Raji (cell line): Measurements from ENCODE around the gene RAD21L1.

Experiments used
- POLR2A ChIP-seq: IDR thresholded peaks from 2 replicates; pipeline ENCODE4 v1.6.1; 2011; ENCODE audit warnings: low read depth, low read length, control low read depth; ENCODE audit not compliant: insufficient read depth

The RAD21L1 gene

DNA sequence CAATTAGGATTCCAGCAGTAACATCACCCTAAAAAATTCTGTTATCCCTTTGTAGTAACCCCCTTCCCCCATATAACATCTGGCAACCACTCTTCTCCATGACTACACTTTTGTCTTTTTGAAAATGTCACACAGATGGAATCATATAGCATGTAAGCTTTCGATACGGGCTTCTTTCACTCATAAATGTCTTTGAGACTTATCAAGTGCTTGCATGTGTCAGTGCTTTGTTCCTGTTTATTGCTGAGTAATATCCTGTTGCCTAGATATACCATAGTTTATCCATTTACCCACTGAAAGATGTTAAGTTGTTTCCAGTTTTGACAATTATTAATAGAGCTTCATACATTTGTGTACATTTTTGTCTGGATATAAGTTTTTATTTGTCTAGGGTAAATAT, 29.8 kb downstream of the RAD21L1 start:
- TF ChIP-seq POLR2A: no peak

DNA sequence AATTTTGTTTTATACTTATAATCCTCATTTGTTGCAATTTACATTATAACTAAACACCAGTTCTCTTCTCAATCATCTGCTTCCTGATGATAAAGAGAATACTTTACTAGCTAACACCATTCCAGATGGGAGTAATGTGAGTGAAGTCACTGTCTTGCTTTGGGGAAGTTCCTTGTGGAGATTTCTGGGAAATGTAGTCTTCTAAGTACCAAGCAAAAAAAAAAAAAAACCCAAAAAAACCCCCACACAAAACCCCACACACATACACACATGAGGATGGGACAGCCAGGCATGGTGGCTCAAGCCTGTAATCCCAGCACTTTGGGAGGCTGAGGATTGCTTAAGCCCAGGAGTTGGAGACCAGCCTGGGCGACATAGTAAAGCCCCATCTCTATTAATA, 38.0 kb downstream of the RAD21L1 start:
- no peak for TF ChIP-seq POLR2A

DNA sequence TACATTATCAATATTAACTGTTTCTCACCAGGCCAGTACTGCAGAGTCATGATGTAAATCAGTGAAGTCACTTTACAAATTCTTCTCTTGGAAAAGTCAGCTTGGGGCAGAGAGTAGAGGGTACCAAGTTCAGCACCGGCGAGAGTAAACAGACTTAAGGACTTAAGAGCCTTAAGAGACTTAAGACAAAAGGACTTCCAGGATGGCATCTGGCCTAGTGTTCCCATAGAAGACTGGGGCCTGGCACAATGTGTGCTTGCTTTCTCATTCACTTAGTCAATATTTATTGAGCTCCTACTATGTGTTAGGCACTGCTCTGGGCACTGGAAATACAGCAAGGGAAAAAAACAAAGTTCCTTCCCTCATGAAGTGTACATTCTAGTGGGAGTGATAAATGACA, 38.9 kb downstream of the RAD21L1 start:
- no peak for TF ChIP-seq POLR2A

DNA sequence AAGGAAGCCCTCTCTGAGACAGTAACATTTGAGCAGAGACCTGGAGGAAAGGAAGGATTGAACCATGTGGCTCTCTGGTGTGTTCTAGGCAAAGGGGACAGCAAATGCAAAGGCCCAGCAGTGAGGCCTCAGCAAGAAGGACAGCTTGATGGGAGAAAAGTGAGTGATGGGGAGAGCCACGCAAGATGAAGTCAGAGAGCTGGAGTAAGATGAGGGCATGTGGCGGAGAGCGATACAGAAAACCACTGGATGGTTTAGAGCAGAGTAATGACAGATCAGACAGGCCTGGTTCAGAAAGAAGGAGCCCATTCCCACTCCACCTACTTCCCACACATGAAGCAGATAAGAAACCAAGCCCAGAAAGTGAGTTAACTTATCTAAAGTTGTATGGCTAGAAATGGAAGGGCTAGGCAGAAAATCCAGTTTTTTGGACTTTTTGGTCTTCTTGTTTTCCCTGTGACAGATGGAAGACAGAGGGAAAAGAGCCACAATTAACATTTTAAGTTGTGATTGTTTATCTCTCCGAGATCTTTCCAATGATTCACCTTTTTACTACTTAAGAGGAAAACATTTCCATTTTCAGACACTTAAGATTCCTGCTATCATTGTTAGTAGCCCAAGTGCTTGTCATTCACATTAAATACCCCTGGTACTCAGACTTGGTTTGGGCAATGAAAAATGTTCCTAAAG, 39.5 kb downstream of the RAD21L1 start:
- no peak for TF ChIP-seq POLR2A

DNA sequence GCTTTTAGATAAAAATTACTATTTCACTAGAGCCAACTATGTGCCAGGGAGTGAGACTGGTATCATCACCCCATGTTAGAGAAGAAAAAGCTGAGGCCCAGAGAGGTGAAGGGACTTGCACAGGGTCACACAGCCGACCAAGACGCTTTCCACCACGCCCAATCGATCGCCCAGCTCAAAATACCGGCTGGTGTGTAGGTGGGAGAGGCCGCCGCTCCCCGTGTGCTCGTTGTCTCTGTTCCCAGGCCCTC, 40.0 kb downstream of the RAD21L1 start:
- 0 out of 2 replicates have a peak, but pooled peaks have one; percentile 18 for TF ChIP-seq POLR2A

DNA sequence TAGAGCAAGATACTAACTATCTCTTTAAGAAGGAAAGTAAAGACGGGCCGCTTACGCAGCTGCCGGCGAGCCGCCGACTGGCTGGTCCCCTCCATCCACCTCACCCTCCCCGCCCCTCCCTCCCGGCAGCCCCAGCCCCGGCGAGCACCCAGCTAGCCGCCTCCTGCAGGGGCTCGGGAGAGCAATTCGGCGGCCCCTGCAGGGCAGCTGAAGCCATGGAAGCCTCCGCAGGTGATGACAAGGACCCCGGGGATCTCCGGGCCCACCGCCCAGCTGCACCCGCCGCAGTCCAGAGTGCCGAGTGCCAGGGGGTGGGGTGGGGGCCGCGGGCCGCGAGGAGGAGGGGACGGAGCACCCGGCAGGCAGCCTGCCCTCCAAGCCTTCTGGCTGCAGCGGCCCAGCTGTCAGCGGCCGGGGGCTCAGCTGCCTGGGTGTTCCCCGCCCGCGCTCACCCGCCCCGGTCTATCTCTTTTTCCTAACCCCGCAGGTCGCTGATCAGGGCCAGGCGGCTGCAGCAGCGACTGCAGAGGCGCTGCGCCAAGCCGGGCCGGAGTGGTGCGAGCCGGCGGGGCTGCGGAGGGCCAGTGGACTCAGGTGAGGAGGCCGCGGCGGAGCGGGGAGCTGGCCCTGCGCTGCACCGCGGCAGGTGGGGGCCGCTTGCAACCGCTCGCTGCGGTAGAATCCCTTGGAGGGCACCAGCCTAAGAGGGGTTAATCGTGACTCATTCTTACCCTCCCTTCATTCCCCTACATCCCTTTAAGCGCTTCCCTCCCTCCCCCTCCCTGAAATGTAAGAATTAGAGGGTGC, 40.5 kb downstream of the RAD21L1 start, which contains the start of gene SNPH:
Gene SNPH, plus strand, starts transcription at position 128 of the 807 bp plus-strand sequence. CDS start 29,946 bp downstream, outside the sequence.
- no peak for TF ChIP-seq POLR2A

DNA sequence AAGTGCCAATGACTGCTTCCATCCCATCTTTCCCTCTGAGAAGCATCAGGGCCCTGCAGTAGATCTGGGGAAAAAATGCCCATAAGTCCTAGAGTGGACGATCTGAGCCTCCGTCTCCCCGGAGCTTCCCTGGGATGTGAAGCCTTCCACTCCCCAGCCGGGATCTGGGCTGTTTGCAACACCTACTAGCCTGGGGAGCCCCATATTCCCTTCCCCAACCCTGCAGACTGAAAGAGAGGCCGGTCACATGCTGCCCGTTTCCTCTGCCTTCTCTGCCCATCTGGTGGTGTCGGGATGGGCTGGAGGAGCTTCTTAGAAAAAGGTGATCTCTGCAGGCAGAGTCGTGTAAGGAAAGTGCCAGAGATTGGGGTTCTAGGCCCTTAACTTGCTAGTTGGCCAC, 41.3 kb downstream of the RAD21L1 start:
- no peak for TF ChIP-seq POLR2A

DNA sequence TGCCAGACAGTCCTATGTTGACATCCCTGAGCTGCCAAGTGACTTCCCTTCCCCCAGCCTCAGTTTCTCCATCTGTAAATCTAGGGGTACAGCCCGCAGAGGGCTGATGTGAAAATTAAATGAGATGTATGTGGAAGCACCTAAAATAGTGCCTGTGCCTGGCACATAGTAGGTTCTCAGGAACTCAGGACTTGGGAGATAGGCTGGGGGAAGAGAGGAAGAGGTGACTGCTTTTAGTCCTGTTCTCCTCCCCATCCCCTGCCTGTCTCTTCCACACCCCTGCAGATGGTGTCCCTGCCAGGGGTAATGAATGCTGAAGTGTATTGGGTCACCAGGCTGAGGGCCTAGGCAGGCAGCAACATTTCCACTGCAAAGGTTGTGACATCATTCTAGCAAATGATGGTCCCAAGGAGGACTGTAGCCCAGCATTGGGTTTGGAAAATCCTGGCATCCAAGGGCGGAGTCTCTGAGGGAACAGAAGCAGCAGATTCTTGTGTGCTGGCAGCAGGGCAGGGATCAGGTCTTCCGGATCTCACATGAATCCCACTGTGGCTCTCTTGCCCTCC, 42.0 kb downstream of the RAD21L1 start:
- TF ChIP-seq POLR2A: no peak

DNA sequence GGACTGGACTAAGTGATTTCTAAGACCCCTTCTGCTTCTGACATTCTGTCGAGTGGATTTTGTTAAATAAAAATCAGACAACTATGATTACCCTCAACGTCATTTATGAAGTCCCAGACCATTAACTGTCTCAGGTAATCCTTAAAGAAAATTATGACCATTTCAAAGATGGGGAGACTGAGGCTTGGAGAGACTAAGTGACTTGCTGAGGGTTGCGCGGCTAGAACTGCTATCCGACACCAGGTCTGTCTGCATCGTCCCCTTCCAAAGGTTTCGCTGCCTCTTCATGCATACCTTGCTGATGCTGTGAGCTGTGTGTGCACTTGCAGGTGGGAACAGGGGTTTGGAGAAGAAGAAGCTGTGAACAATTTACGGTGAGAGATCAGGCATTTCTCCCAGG, 43.4 kb downstream of the RAD21L1 start:
- TF ChIP-seq POLR2A: no peak

DNA sequence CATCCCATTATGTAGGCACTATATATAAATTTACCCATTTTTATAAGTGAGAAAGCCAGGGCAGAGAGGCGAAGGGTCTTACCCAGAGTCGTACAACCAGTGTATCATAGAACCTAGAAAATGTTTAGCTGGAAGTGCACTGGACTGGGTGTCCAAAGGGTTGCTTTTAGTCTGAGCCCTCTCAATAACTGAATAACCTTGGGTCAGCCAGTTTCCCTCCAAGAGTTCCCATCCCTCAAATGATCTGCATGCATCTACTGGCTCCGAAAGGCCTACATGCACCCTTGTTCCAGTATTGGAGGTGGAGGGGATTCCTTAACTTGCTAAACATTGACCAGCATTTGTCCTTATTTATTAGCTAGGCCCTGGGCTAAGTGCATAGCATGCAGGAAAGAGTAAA, 44.0 kb downstream of the RAD21L1 start:
- no peak for TF ChIP-seq POLR2A

DNA sequence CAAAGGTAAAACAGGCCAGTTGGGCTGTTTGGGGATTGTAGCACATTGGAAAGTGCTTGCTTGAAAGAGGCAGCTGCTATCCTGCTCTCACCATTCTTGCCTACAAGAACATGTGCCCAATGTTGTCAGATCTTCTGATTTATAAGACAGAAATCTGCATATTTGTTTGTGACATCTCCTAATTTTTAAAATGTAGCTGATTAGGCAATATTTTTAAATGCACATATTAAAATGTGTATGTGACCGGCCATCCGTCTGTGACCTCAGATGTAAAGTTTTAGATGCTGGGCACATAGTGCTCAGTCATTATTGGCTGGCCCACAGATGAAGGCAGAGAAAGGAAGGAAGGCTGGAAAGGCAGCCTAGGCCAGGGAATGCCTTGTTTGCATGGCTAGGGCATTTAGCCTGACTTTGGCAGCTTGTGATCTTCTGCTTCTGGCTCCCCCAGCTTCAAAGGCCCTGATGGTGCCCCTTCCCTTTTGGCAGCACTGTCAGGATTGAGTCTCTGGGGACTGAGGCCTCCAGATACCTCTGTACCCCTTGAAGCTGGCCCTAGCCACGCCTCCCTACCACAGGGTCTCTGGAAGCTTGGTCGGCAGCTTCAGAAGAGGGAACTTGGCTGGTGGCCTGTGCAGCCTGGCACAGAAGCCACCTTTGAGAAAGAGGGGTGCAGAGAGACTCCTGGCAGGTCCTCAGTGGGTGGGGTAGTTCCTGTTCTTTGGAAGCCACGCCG, 46.7 kb downstream of the RAD21L1 start:
- no peak for TF ChIP-seq POLR2A

DNA sequence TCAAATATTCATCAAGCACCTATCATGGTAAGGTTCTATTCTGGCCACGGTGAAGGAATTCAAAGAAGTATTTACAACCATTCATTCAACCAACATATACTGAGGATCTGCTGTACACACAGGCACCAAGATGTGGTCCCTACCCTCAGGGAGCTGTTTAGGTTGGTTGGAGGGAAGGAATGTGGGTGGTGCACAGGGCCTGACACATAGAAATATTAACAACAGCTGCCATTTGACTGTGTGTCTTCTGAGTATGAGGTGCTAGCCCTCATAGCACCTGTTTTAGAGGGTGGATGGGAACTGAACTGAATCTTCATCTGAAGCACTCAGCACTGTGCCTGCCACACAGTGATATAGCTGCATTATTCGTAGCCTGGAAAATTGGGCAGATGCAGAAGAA, 47.5 kb downstream of the RAD21L1 start:
- no peak for TF ChIP-seq POLR2A

DNA sequence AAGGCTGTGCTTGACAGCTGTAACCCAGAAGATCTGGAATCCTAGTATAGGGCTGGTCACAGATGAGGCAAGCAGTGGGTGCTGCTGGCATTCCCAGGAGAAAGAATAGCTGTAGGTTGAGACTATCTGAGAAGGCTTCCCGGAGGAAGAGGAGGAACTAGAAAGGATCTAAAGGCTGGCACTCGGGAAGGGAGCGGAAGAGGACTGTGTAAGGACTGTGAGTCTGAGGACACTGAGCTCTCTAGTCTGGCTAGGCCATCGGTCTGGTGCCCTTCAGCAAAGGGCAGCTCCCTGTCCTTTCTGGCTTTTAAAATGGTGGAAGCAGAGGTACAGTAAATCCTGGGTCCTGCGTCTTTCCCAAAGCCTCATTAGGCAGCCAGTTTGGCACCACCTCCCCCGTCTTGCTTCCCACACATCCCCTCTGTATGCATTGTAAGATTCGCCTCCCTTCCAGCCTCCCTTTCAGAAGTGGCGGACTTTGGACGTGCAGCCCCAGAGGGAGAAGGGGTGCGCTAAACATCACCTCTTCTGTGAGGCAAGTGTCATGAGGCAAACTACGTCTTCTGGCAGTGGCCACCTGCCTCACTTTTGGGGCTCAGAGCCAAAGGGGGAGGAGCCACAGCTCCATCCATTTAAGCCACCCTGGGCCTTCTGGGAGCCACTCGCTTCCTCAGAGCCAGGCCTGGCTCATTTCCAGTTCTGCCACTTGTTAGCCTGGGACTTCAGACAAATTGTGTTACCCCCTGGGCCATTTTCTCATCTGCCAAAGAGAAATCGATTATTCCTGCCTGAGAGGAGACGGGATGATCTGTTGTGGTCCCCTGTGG, 48.9 kb downstream of the RAD21L1 start:
- no peak for TF ChIP-seq POLR2A

DNA sequence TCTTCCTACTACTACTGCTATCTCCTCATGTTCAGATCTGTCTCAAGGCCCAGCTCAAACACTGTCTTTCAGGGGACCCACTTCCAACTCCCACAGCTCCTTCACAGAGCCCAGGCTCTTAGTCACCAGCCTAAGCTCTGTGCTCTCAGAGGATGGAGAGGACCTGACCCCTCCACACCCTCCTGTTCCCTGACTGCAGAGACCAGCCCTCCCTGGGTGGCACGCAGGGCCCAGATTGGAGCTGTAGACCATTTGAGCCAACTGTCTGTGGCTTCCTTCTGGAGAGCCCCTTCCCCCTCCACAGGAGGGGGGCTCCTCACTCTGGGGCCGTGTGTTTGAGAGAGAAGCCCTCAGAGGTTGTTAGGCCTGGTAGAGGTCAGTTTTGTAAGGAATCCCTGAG, 50.1 kb downstream of the RAD21L1 start:
- no peak for TF ChIP-seq POLR2A
